Prostate gland (tissue), 2 donors: ENCODE data around the gene STARD5.

Experiments used
- POLR2AphosphoS5 ChIP-seq: sonication (generic); formaldehyde crosslinking; IDR thresholded peaks from one replicate; pipeline ENCODE4 v1.6.1; 2017; ENCODE audit warnings: antibody characterized with exemption
- TF ChIP-seq, protein P1 (sequence below), 4 experiments: fragments of 200-600 bp in 2 of 4; fragments of 450-650 bp in 2 of 4; sonication (generic) in 2 of 4; IDR thresholded peaks; 1 replicate in 3 of 4; 2 replicates in 1 of 4; pipeline ENCODE4 v1.5.1; 2016 to 2019; ENCODE audit warnings: antibody characterized with exemption in 4 of 4, mild to moderate bottlenecking in 2 of 4, moderate library complexity in 2 of 4

- no peak for TF ChIP-seq POLR2AphosphoS5
- TF ChIP-seq, protein P1, sequence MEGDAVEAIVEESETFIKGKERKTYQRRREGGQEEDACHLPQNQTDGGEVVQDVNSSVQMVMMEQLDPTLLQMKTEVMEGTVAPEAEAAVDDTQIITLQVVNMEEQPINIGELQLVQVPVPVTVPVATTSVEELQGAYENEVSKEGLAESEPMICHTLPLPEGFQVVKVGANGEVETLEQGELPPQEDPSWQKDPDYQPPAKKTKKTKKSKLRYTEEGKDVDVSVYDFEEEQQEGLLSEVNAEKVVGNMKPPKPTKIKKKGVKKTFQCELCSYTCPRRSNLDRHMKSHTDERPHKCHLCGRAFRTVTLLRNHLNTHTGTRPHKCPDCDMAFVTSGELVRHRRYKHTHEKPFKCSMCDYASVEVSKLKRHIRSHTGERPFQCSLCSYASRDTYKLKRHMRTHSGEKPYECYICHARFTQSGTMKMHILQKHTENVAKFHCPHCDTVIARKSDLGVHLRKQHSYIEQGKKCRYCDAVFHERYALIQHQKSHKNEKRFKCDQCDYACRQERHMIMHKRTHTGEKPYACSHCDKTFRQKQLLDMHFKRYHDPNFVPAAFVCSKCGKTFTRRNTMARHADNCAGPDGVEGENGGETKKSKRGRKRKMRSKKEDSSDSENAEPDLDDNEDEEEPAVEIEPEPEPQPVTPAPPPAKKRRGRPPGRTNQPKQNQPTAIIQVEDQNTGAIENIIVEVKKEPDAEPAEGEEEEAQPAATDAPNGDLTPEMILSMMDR (IDR thresholded peaks at IDR 0.05), result no peak
Observed at GRCh38 chr15:81274255-81274654, 49.7 kb downstream of the STARD5 start.
